DND-41 (cell line): ENCODE data around the gene ANO9.

ENCODE experiments used
- ATAC-seq: fragments of 200-7000 bp; cut with Tn5 transposase; 3 replicates; pipeline ENCODE4 v1.9.1; 2021; ENCODE audit warnings: low read depth; ENCODE audit not compliant: insufficient read depth
- DNase-seq: peaks from one replicate; pipeline ENCODE4 v3.0.0-alpha.2; 2020
- H2AFZ ChIP-seq: 2 replicates; pipeline ENCODE4 v1.6.0; 2012; ENCODE audit warnings: low read depth, low read length
- H3K27ac ChIP-seq: 2 replicates; pipeline ENCODE4 v1.5.1; 2012; ENCODE audit warnings: low read length, inconsistent platforms
- H3K27me3 ChIP-seq: fragments of 200-600 bp; sonication (generic); 2 replicates; pipeline ENCODE4 v1.6.0; 2012; ENCODE audit warnings: low read length, mild to moderate bottlenecking, inconsistent platforms; ENCODE audit not compliant: insufficient read depth, poor library complexity
- H3K36me3 ChIP-seq: 2 replicates; pipeline ENCODE4 v1.5.1; 2012; ENCODE audit warnings: low read length, inconsistent platforms; ENCODE audit not compliant: insufficient read depth
- H3K4me1 ChIP-seq: 2 replicates; pipeline ENCODE4 v1.5.1; 2012; ENCODE audit warnings: mild to moderate bottlenecking, low read length; ENCODE audit not compliant: insufficient read depth
- H3K4me2 ChIP-seq: 2 replicates; pipeline ENCODE4 v1.6.0; 2012; ENCODE audit warnings: mild to moderate bottlenecking, moderate library complexity, low read length, inconsistent platforms; ENCODE audit not compliant: insufficient read depth
- H3K4me3 ChIP-seq, 2 experiments: fragments of 200-600 bp in 1 of 2; shearing (Covaris generic) in 1 of 2; 2 replicates each; pipeline ENCODE4 v1.5.1; 2012 to 2016; ENCODE audit warnings: inconsistent platforms in 2 of 2, low read length in 2 of 2, mild to moderate bottlenecking in 2 of 2, low read depth in 1 of 2, moderate library complexity in 1 of 2
- H3K79me2 ChIP-seq: 2 replicates; pipeline ENCODE4 v1.6.0; 2012; ENCODE audit warnings: low read length, inconsistent platforms; ENCODE audit not compliant: insufficient read depth
- H3K9ac ChIP-seq: 2 replicates; pipeline ENCODE4 v1.6.0; 2012; ENCODE audit warnings: low read depth, mild to moderate bottlenecking, inconsistent platforms, low read length, moderate library complexity
- H3K9me3 ChIP-seq: 2 replicates; pipeline ENCODE4 v1.5.1; 2012; ENCODE audit warnings: low read length, moderate library complexity, mild to moderate bottlenecking, inconsistent platforms; ENCODE audit not compliant: insufficient read depth, severe bottlenecking
- H4K20me1 ChIP-seq: 2 replicates; pipeline ENCODE4 v1.6.0; 2012; ENCODE audit warnings: low read length; ENCODE audit not compliant: insufficient read depth
- EZH2 ChIP-seq: IDR thresholded peaks from 3 replicates; pipeline ENCODE4 v1.6.1; 2012; ENCODE audit warnings: borderline replicate concordance, low read depth, mild to moderate bottlenecking, moderate library complexity, low read length, inconsistent platforms; ENCODE audit not compliant: severe bottlenecking
- TF ChIP-seq, protein P1 (sequence below): IDR thresholded peaks from 2 replicates; pipeline ENCODE4 v1.5.1; 2012; ENCODE audit warnings: borderline replicate concordance, low read length, moderate library complexity, mild to moderate bottlenecking; ENCODE audit not compliant: poor library complexity, severe bottlenecking; ENCODE audit errors: extremely low read depth

The ANO9 gene

DNA sequence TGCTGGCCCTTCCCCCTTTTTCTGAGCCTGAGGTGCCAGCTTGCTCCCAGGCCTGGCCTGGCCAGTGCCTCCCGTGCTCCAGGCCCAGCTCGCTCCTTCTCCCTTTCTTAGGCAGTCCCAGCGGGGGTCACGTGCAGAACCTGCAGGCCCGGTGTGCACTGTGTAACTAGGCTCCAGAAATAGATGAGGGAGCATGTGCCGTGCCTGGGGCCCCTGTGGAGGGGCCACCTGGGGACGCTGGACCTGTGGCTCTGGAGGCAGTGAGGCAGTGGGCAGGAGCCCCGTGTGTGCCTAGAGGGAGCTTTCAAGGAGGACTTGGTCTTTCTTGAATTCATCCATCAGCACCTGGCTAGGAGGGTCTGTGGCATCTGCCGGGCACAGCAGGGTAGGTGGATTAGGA lies 19.8 kb upstream of the ANO9 start:
- peaks cover 27% of the 10 kb centered on the region for H4K20me1 ChIP-seq
- no peak overlapping the region for H3K4me3 ChIP-seq
- no peak for TF ChIP-seq EZH2
- TF ChIP-seq, protein P1, sequence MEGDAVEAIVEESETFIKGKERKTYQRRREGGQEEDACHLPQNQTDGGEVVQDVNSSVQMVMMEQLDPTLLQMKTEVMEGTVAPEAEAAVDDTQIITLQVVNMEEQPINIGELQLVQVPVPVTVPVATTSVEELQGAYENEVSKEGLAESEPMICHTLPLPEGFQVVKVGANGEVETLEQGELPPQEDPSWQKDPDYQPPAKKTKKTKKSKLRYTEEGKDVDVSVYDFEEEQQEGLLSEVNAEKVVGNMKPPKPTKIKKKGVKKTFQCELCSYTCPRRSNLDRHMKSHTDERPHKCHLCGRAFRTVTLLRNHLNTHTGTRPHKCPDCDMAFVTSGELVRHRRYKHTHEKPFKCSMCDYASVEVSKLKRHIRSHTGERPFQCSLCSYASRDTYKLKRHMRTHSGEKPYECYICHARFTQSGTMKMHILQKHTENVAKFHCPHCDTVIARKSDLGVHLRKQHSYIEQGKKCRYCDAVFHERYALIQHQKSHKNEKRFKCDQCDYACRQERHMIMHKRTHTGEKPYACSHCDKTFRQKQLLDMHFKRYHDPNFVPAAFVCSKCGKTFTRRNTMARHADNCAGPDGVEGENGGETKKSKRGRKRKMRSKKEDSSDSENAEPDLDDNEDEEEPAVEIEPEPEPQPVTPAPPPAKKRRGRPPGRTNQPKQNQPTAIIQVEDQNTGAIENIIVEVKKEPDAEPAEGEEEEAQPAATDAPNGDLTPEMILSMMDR = no peak
- peaks cover 69% of the 10 kb centered on the region for H3K36me3 ChIP-seq
- H3K4me1 ChIP-seq = no peaks in the 10 kb centered on the region
- no peak overlapping the region for H3K4me2 ChIP-seq
- no peaks in the 10 kb centered on the region for H3K27me3 ChIP-seq
- ATAC-seq (no peak), DNase-seq (no peak)
- H2AFZ ChIP-seq = no peak overlapping the region
- H3K9me3 ChIP-seq = no peaks in the 10 kb centered on the region
- peaks cover 29% of the 10 kb centered on the region; the same call in 1 of the 2 replicates for H3K79me2 ChIP-seq
- no peak overlapping the region for H3K27ac ChIP-seq
- no peak overlapping the region for H3K9ac ChIP-seq

DNA sequence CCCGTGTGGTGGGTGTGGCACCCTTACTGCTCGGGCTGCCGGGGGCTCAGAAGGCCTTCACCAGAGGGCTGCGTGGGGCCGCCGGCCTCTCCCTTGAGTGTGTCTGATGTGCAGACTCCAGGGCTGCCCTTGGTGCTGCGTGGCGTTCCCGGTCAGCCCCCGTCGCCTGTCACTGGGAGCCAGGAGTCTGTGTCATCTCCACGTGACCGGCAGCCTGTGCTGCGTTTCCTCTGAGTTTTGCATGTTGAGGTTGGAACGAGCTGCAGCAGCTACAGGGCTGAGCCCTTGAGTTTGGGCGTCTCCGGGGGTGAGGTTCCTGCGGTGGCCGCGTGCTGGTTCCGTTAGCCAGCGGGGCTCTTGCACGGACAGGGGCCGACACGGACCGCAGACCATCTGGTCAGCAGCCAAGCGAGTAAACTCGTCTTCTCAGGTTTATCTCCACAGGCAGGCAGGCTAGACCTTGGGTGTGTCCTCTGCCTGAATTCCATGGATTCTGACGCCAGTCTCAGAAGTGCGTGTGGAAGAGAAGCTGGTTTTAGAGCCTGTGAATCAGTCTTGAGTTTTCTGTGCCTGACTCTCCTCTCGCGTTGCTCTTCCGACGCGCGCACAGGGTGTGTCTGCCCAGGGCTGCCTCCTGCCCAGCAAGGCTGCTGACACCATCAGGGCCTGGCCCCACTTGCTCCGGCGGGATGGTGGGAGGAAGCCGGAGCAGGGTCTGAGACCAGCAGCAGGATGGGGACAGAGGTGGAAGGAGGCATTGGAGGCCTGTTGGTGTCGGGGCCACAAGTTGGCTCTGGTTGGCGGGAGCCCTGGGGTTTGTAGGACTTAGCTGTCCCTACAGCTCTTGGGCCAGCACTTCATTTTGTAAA lies 18.8 kb upstream of the ANO9 start:
- Histone ChIP-seq H3K4me2 (no peak overlapping the region), H3K27ac (no peak overlapping the region), H3K9ac (no peak overlapping the region), H3K9me3 (no peaks in the 10 kb centered on the region), H4K20me1 (peaks cover 37% of the 10 kb centered on the region), H3K4me1 (no peaks in the 10 kb centered on the region), H3K4me3 (no peak overlapping the region), H2AFZ (no peak overlapping the region), H3K79me2 (peaks cover 40% of the 10 kb centered on the region; the same call in 1 of the 2 replicates), H3K27me3 (no peaks in the 10 kb centered on the region), H3K36me3 (peaks cover 70% of the 10 kb centered on the region)
- ATAC-seq = no peak
- DNase-seq = no peak
- TF ChIP-seq EZH2 = no peak
- TF ChIP-seq, protein P1 = no peak

DNA sequence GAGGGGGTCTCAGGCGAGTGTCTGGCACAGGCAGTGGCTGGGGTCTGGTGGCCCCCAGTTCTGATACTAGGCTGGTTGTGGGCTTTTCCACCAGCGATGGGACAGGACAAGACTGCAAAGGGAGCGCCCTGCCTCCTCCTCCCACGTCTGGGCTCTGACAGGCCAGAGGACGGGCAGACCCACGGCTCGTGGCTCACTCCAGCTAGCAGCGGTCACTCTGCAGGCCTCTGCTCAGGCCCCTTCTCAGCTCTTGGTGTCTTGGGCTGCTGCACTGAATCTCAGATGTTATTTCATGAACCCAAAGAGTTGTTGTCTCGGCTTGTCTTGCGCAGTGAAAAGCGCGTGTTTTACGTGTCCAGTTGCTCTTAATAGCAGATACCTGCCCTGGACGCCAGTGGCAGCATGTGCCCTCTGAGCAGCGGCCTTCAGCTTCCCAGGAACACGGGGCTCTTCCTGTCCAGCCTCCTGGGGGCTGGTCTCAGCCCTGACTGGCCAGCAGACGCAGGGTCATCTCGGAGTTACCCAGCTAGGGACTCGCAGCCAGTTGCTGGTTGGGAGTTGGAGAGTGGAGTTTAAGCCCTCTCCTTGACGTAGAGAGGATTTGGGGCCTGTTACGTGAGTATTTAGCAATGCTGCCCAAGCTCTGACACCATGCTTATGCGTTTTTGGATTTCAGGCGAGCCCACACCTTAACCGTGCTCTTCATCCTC lies 17.9 kb upstream of the ANO9 start:
- Histone ChIP-seq H3K9ac (no peak overlapping the region), H2AFZ (no peak overlapping the region), H3K36me3 (peaks cover 71% of the 10 kb centered on the region), H3K4me3 (no peak overlapping the region), H3K27me3 (no peaks in the 10 kb centered on the region), H3K79me2 (peaks cover 48% of the 10 kb centered on the region; the same call in 1 of the 2 replicates), H3K9me3 (no peaks in the 10 kb centered on the region), H3K4me1 (no peaks in the 10 kb centered on the region), H3K4me2 (no peak overlapping the region), H4K20me1 (peaks cover 46% of the 10 kb centered on the region), H3K27ac (no peak overlapping the region)
- DNase-seq = no peak
- TF ChIP-seq, protein P1 = no peak
- no peak for TF ChIP-seq EZH2
- ATAC-seq = no peak
